Panc1 (cell line): Measurements from ENCODE around the gene SUCO. TPM values are rescaled to one million over a fixed set of nuclear protein-coding genes. Genes with fewer than 3 reads are reported as not detected.

Experiments used
- ATAC-seq: fragments of 200-7000 bp; cut with Tn5 transposase; 2 replicates; pipeline ENCODE4 v1.9.1; 2020; ENCODE audit warnings: mild to moderate bottlenecking, moderate library complexity
- BruUV-seq: library from RNA; stranded (reverse); fragments of 400-500 nt; replicated peaks from 2 replicates; lab custom pipeline; 2021; lab: Mats Ljungman, UMichigan
- CTCF ChIA-PET: fragments of 300-600 bp; sonication (Branson Sonifier 250); formaldehyde crosslinking; loops from one replicate; lab custom pipeline; 2022; ENCODE audit warnings: antibody characterized with exemption; lab: Charles Lee
- POLR2A ChIA-PET: fragments of 300-600 bp; sonication (Branson Sonifier 250); formaldehyde crosslinking; loops from one replicate; lab custom pipeline; 2022; ENCODE audit warnings: antibody characterized with exemption; lab: Charles Lee
- DNase-seq: peaks from one replicate; pipeline ENCODE4 v3.0.0-alpha.2; 2010; ENCODE audit warnings: low read depth, low spot score
- H3K27ac ChIP-seq: 2 replicates; pipeline ENCODE4 v1.5.1; 2011; ENCODE audit warnings: mild to moderate bottlenecking, low read length, inconsistent platforms
- H3K27me3 ChIP-seq: fragments of 200-500 bp; sonication (Bioruptor generic); 2 replicates; pipeline ENCODE4 v1.6.0; 2014; ENCODE audit warnings: low read length, inconsistent platforms; ENCODE audit not compliant: control insufficient read depth, insufficient read depth
- H3K36me3 ChIP-seq: fragments of 200-500 bp; sonication (Bioruptor generic); 2 replicates; pipeline ENCODE4 v1.5.1; 2014; ENCODE audit warnings: inconsistent platforms, mild to moderate bottlenecking, low read length, moderate library complexity; ENCODE audit not compliant: control insufficient read depth, insufficient read depth
- H3K4me1 ChIP-seq: 2 replicates; pipeline ENCODE4 v1.5.1; 2011; ENCODE audit warnings: inconsistent platforms, mild to moderate bottlenecking, low read length, moderate library complexity; ENCODE audit not compliant: control insufficient read depth, insufficient read depth
- H3K4me3 ChIP-seq, 2 experiments: 2 replicates each; pipeline ENCODE4 v1.5.1; 2011 to 2012; ENCODE audit warnings: low read depth in 2 of 2, low read length in 2 of 2, mild to moderate bottlenecking in 2 of 2, inconsistent platforms in 1 of 2, moderate library complexity in 1 of 2
- H3K9me3 ChIP-seq: fragments of 200-500 bp; sonication (Bioruptor generic); 2 replicates; pipeline ENCODE4 v1.5.1; 2014; ENCODE audit warnings: low read depth, mild to moderate bottlenecking, inconsistent platforms, low read length, moderate library complexity; ENCODE audit not compliant: control insufficient read depth, insufficient read depth
- POLR2AphosphoS5 ChIP-seq: IDR thresholded peaks from 2 replicates; pipeline ENCODE4 v1.6.1; 2012; ENCODE audit warnings: mild to moderate bottlenecking, low read depth, low read length, moderate library complexity
- REST ChIP-seq, 2 experiments: IDR thresholded peaks; 2 replicates each; pipeline ENCODE4 v1.6.1; 2011 to 2012; ENCODE audit warnings: low read depth in 2 of 2, control low read depth in 1 of 2, low read length in 1 of 2, mild to moderate bottlenecking in 1 of 2, moderate library complexity in 1 of 2; ENCODE audit not compliant: insufficient read depth in 1 of 2
- SIN3A ChIP-seq: IDR thresholded peaks from 2 replicates; pipeline ENCODE4 v1.6.1; 2012; ENCODE audit warnings: low read depth, mild to moderate bottlenecking, low read length, moderate library complexity, borderline replicate concordance; ENCODE audit not compliant: insufficient read depth
- TCF7L2 ChIP-seq: IDR thresholded peaks from 2 replicates; pipeline ENCODE4 v1.6.1; 2011; ENCODE audit warnings: mild to moderate bottlenecking, low read depth, low read length, inconsistent platforms
- in situ Hi-C: cut with HindIII; loops from 2 replicates; pipeline ENCODE4 v1.10.0; 2016; ENCODE audit warnings: low sequenced_read_pairs, low pct_unique_long_range_greater_than_20kb
- intact Hi-C: fragments of 100-400 bp; cut with micrococcal nuclease; formaldehyde crosslinking; loops from one replicate; pipeline ENCODE4 v1.10.0; 2022; ENCODE audit not compliant: unreplicated experiment
- total RNA-seq: library from RNA; stranded (reverse); gene quantifications from one replicate; pipeline ENCODE4 v1.2.1, GENCODE V29; 2021; ENCODE audit not compliant: unreplicated experiment
- TF ChIP-seq, protein P1 (sequence below): fragments of 450-650 bp; IDR thresholded peaks from 2 replicates; pipeline ENCODE4 v1.5.1; 2017; ENCODE audit warnings: mild to moderate bottlenecking

SUCO gene
- total RNA-seq, 1 experiment from 2014 or later: 31.3 TPM

DNA sequence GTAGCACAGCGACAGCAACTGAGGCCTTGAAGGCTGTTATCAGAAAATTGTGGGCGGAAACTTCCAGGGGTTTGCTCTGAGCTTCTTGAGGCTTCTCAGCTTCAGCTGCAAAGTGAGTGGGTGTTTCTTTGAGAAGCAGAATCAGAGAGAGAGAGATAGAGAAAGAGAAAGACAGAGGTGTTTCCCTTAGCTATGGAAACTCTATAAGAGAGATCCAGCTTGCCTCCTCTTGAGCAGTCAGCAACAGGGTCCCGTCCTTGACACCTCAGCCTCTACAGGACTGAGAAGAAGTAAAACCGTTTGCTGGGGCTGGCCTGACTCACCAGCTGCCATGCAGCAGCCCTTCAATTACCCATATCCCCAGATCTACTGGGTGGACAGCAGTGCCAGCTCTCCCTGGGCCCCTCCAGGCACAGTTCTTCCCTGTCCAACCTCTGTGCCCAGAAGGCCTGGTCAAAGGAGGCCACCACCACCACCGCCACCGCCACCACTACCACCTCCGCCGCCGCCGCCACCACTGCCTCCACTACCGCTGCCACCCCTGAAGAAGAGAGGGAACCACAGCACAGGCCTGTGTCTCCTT is 126.0 kb downstream of the SUCO start, which contains the start of gene FASLG:
Gene FASLG, plus strand, starts transcription at position 233 of the 583 bp plus-strand sequence. Its CDS starts 99 bp downstream, at position 332.
- CTCF ChIA-PET: no interaction called here
- in situ Hi-C loops: no loop called here

DNA sequence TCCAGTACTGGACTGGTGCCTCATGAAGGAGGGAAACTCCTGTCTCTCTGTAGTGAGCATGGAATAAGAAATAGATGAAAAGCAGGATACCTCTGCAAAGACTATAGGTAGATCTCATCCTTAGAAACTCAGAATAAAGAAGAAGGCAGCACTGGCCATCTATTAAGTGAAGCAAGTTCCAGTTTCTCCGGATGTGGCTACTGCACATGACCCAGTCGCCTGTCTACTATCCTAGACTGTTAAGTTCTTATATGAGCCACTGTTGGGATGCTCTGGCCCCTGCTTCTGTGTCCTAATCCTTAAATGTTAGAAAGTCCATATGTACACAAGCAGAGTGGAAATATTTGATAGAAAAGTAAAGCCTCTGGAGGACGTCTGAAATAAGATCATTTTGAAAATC is 128.2 kb downstream of the SUCO start:
- TF ChIP-seq, protein P1, sequence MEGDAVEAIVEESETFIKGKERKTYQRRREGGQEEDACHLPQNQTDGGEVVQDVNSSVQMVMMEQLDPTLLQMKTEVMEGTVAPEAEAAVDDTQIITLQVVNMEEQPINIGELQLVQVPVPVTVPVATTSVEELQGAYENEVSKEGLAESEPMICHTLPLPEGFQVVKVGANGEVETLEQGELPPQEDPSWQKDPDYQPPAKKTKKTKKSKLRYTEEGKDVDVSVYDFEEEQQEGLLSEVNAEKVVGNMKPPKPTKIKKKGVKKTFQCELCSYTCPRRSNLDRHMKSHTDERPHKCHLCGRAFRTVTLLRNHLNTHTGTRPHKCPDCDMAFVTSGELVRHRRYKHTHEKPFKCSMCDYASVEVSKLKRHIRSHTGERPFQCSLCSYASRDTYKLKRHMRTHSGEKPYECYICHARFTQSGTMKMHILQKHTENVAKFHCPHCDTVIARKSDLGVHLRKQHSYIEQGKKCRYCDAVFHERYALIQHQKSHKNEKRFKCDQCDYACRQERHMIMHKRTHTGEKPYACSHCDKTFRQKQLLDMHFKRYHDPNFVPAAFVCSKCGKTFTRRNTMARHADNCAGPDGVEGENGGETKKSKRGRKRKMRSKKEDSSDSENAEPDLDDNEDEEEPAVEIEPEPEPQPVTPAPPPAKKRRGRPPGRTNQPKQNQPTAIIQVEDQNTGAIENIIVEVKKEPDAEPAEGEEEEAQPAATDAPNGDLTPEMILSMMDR: no peak
- TF ChIP-seq REST (IDR thresholded peaks at IDR 0.05; ENCODE audit: insufficient read depth in 1 of 2, low read depth in 2 of 2, low read length in 1 of 2) (no peak), TCF7L2 (no peak), POLR2AphosphoS5 (no peak), SIN3A (no peak)
- CTCF ChIA-PET: no interaction called here
- H3K9me3 ChIP-seq: no peaks in the 10 kb centered on the region
- H3K4me3 ChIP-seq: no peak overlapping the region
- H3K27me3 ChIP-seq: no peaks in the 10 kb centered on the region
- POLR2A ChIA-PET: no interaction called here
- in situ Hi-C loops (no loop called here), intact Hi-C loops (no loop called here)
- no peak overlapping the region for H3K27ac ChIP-seq
- no peaks in the 10 kb centered on the region for H3K36me3 ChIP-seq
- no peaks in the 10 kb centered on the region for H3K4me1 ChIP-seq
- no TSS peak for BruUV-seq
- no peak for DNase-seq
- ATAC-seq: no peak

More for the DNA sequence above, 126.0 kb downstream of the SUCO start, which contains the start of gene FASLG:
- DNase-seq (no peak), ATAC-seq (no peak)
- Histone ChIP-seq H3K4me3 (no peak within 1 kb of the TSS), H3K27me3 (no peaks in the 10 kb centered on the region), H3K9me3 (no peaks in the 10 kb centered on the region), H3K4me1 (no peaks in the 10 kb centered on the region), H3K36me3 (no peaks in the 10 kb centered on the region), H3K27ac (no peak within 1 kb of the TSS)
- POLR2A ChIA-PET: no interaction called here
- TF ChIP-seq TCF7L2 (no peak), SIN3A (no peak), POLR2AphosphoS5 (no peak), REST (IDR thresholded peaks at IDR 0.05; ENCODE audit: insufficient read depth in 1 of 2, low read depth in 2 of 2, low read length in 1 of 2) (no peak)
- TF ChIP-seq, protein P1: no peak
- intact Hi-C loops: no loop called here
- no TSS peak for BruUV-seq
